ENCODE data around the gene PDE2A. TPM values are rescaled to one million over a fixed set of nuclear protein-coding genes. Genes with fewer than 3 reads are reported as not detected.

PDE2A gene
- total and polyA plus RNA-seq, 11 donors, result 16.8 to 53.7 (median 23.7) TPM

DNA sequence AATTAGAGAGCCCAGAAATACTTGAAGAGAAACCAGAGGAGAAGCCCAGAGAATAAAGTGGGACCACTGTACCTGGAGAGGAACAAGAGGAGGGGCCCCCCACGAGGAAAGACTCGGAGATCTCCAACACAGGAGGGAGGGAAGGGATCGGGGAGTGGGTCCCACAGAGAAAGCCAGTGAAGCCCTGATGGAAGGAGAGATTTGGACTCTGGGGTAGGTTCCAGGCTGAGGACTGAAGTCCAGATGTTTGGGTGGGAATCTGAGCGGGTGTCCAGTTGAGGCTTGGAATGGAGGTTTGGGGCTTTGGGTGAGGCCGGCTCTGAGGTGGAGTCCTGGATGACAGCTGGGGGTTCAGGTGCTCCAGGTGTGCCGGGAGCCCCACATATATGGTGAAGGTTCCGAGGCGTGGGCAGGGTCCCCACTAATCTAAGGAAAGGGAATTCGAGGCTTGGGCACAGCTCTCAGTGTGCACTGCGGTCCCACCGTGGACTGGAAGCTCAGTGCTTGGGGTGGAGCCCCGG is 32.6 kb downstream of the PDE2A start:
- WGBS, 4 donors, result 32 to 52% (median 42%) methylated on average over 11 to 12 of the region's 12 CpGs
- no peak for TF ChIP-seq POLR2A (IDR thresholded peaks at IDR 0.05)
- TF ChIP-seq, protein P1, sequence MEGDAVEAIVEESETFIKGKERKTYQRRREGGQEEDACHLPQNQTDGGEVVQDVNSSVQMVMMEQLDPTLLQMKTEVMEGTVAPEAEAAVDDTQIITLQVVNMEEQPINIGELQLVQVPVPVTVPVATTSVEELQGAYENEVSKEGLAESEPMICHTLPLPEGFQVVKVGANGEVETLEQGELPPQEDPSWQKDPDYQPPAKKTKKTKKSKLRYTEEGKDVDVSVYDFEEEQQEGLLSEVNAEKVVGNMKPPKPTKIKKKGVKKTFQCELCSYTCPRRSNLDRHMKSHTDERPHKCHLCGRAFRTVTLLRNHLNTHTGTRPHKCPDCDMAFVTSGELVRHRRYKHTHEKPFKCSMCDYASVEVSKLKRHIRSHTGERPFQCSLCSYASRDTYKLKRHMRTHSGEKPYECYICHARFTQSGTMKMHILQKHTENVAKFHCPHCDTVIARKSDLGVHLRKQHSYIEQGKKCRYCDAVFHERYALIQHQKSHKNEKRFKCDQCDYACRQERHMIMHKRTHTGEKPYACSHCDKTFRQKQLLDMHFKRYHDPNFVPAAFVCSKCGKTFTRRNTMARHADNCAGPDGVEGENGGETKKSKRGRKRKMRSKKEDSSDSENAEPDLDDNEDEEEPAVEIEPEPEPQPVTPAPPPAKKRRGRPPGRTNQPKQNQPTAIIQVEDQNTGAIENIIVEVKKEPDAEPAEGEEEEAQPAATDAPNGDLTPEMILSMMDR (IDR thresholded peaks at IDR 0.05), result no peak
- H3K27ac ChIP-seq, result peak overlapping the region; percentile 6 to 83 (median 65)
- ATAC-seq (no peak), DNase-seq (no peak)
- peak overlapping the region; percentile 54 to 88 (median 72) for H3K4me3 ChIP-seq
- no peaks in the 10 kb centered on the region for H3K36me3 ChIP-seq
- peaks cover 5 to 57% (median 32%) of the 10 kb centered on the region in 12 donors for H3K4me1 ChIP-seq
- H3K27me3 ChIP-seq, result peaks cover 0 to 29% (median 0%) of the 10 kb centered on the region in 9 donors
- intact Hi-C loops (cut with DNase I), result loop anchor here in 9 of 10 donors (1.0 to 10.0 kb wide), 9 partner anchors 42 to 171 kb away; no protein-coding TSS in a partner anchor
- no peaks in the 10 kb centered on the region for H3K9me3 ChIP-seq

DNA sequence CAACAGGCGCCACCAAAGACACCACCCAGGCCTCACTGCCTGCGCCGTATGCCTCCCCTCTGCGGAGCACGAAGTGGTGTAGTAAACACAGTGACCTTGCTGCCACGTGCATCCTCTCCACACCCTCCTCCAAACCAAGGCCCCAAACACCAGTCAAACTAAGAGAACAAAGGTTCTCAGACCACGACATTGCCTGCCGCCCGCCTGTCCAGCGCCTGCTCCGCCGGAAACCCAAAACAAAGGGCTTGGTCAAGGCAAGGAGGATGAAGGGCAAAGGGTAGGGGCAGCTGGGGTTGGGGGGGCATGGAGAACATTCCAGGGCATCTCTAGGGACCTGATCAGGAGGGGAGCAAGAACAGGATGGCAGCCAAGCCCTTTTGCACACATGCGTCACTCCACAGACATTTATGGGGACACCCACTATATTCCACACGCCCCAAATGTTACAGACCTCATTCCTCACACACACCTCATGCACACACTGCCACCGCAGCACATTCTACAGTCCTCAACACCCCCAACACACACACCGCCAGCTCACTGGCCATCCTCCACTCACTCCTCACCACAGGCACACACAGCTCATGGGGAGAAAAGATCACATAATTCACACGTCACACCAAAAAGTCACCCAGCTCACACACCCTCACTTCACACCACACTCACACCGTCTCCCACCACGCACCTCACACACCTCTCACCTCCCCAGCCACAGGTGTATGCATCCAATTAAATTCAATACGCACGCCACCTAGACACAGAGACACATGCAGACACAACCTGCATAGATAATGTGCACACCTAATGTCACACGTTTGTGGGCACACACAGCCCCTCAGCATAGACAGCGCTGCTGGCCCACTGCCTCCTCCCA is 34.5 kb downstream of the PDE2A start:
- H3K4me1 ChIP-seq, result peaks cover 5 to 75% (median 45%) of the 10 kb centered on the region in 12 donors
- H3K36me3 ChIP-seq, result no peaks in the 10 kb centered on the region
- peak overlapping the region in 11 of 12 donors; percentile 12 to 88 (median 73) for H3K4me3 ChIP-seq
- intact Hi-C loops (cut with DNase I), result loop anchor here in 5 of 10 donors (2.0 to 10.0 kb wide), 3 partner anchors 41 to 167 kb away; no protein-coding TSS in a partner anchor
- H3K27me3 ChIP-seq, result peaks cover 0 to 29% (median 0%) of the 10 kb centered on the region in 9 donors
- H3K27ac ChIP-seq, result peak overlapping the region; percentile 15 to 89 (median 60)
- WGBS, 4 donors, result 66 to 85% (median 71%) methylated on average over 23 of the region's 23 CpGs
- peak; percentile 28 to 75 (median 40) for ATAC-seq
- DNase-seq, result peak; percentile 49 to 75 (median 66)
- H3K9me3 ChIP-seq, result no peaks in the 10 kb centered on the region
- TF ChIP-seq, protein P1 (IDR thresholded peaks at IDR 0.05), result peak in 1 of 12 donors; percentile 8
- peak in 1 of 2 donors; percentile 9 for TF ChIP-seq POLR2A (IDR thresholded peaks at IDR 0.05)

DNA sequence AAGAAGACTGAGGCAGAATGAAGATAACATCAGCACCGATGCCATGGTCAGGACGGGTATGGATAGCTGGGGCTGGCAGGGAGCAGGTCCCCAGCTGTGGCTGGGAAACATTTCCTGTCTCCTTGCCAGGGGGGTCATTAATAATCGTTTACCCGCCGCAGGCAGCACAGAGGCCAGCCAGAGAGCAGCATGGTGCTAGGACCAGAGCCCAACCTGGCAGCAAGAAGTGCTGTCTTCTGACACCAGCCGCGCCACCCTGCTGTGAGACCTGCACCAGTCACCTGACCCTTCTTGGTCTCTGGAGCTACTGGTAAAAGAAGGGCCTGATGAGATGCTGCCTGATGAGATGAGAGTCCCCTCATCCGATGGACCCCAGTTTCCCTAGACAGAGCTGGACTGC is 36.3 kb downstream of the PDE2A start:
- H3K4me1 ChIP-seq, result peaks cover 5 to 88% (median 55%) of the 10 kb centered on the region in 12 donors
- WGBS, 4 donors, result 45 to 77% (median 70%) methylated on average over 6 to 8 of the region's 8 CpGs

More for the DNA sequence above, 36.3 kb downstream of the PDE2A start:
- TF ChIP-seq, protein P1 (IDR thresholded peaks at IDR 0.05), result no peak
- TF ChIP-seq POLR2A (IDR thresholded peaks at IDR 0.05), result no peak
- Histone ChIP-seq H3K27ac (peak overlapping the region in 1 of 12 donors; percentile 89), H3K27me3 (peaks cover 0 to 29% (median 0%) of the 10 kb centered on the region in 9 donors), H3K36me3 (no peaks in the 10 kb centered on the region), H3K4me3 (no peak overlapping the region), H3K9me3 (no peaks in the 10 kb centered on the region)
- intact Hi-C loops (cut with DNase I), result no loop called here
- DNase-seq, result no peak
- no peak for ATAC-seq

Data from heart left ventricle (tissue), 16 donors.